CD14-positive monocyte (primary cell): ENCODE data around the gene AIG1. TPM values are rescaled to one million over a fixed set of nuclear protein-coding genes. Genes with fewer than 3 reads are reported as not detected.

Experiments used
- DNase-seq, 3 donors: peaks; one replicate each; pipeline ENCODE4 v3.0.0-alpha.2; 2011 to 2022
- H2AFZ ChIP-seq: 2 replicates; pipeline ENCODE4 v1.6.0; 2012; ENCODE audit warnings: mild to moderate bottlenecking, low read depth, low read length, inconsistent platforms; ENCODE audit not compliant: insufficient read depth, poor library complexity, severe bottlenecking
- H3K27ac ChIP-seq, 2 donors: 1 replicate in 1 of 2; 2 replicates in 1 of 2; pipeline ENCODE4 v1.5.1; 2012 to 2013; ENCODE audit warnings: low read length in 2 of 2, control low read depth in 1 of 2, inconsistent platforms in 1 of 2, low read depth in 1 of 2, mild to moderate bottlenecking in 1 of 2
- H3K27me3 ChIP-seq, 2 donors: one replicate each; pipeline versions ENCODE4 v1.6.0 to v1.6.1; 2011 to 2013; ENCODE audit warnings: low read length in 2 of 2; ENCODE audit not compliant: control insufficient read depth in 2 of 2, insufficient read depth in 2 of 2
- H3K36me3 ChIP-seq, 2 donors: replicated peaks in 1 of 2; 1 replicate in 1 of 2; 2 replicates in 1 of 2; pipeline versions ENCODE4 v1.5.1 to v1.6.1; 2012 to 2013; ENCODE audit warnings: low read length in 2 of 2, control low read depth in 1 of 2, inconsistent platforms in 1 of 2, mild to moderate bottlenecking in 1 of 2; ENCODE audit not compliant: insufficient read depth in 2 of 2, control insufficient read depth in 1 of 2
- H3K4me1 ChIP-seq, 2 donors: 1 replicate in 1 of 2; 2 replicates in 1 of 2; pipeline versions ENCODE4 v1.5.1 to v1.6.1; 2012 to 2013; ENCODE audit warnings: low read length in 2 of 2, control low read depth in 1 of 2, inconsistent platforms in 1 of 2, mild to moderate bottlenecking in 1 of 2, moderate library complexity in 1 of 2; ENCODE audit not compliant: insufficient read depth in 2 of 2, control insufficient read depth in 1 of 2
- H3K4me2 ChIP-seq: replicated peaks from 2 replicates; pipeline ENCODE3; 2012; ENCODE audit warnings: low read length, moderate library complexity, mild to moderate bottlenecking; ENCODE audit not compliant: poor library complexity, severe bottlenecking; ENCODE audit errors: extremely low read depth
- H3K4me3 ChIP-seq, 3 experiments: fragments of 200-600 bp in 1 of 3; sonication (generic) in 1 of 3; replicated peaks in 1 of 3; 1 replicate in 2 of 3; 2 replicates in 1 of 3; pipeline ENCODE4 v1.5.1; 2011 to 2013; ENCODE audit warnings: low read length in 3 of 3, mild to moderate bottlenecking in 3 of 3, control low read depth in 2 of 3, low read depth in 2 of 3, inconsistent platforms in 1 of 3, moderate library complexity in 1 of 3
- H3K79me2 ChIP-seq: 2 replicates; pipeline ENCODE4 v1.6.0; 2012; ENCODE audit warnings: mild to moderate bottlenecking, control low read depth, inconsistent platforms, low read length, moderate library complexity; ENCODE audit not compliant: insufficient read depth
- H3K9ac ChIP-seq: 2 replicates; pipeline ENCODE4 v1.6.0; 2017; ENCODE audit warnings: low read length, mild to moderate bottlenecking; ENCODE audit not compliant: insufficient read depth, poor library complexity, severe bottlenecking
- H3K9me3 ChIP-seq, 2 donors: replicated peaks in 1 of 2; 1 replicate in 1 of 2; 2 replicates in 1 of 2; pipeline versions ENCODE4 v1.5.1 to v1.6.1; 2012 to 2013; ENCODE audit warnings: low read length in 2 of 2, control low read depth in 1 of 2; ENCODE audit not compliant: control insufficient read depth in 1 of 2, insufficient read depth in 1 of 2
- H4K20me1 ChIP-seq: 2 replicates; pipeline ENCODE4 v1.6.0; 2012; ENCODE audit warnings: mild to moderate bottlenecking, low read length, control low read depth, moderate library complexity; ENCODE audit not compliant: insufficient read depth
- H3K27ac Mint-ChIP-seq, 7 donors: one replicate each; pipeline ENCODE4 v1.8.0; 2020; ENCODE audit warnings: mild to moderate bottlenecking in 7 of 7, mixed read lengths in 7 of 7, moderate library complexity in 6 of 7, inconsistent platforms in 2 of 7
- H3K27me3 Mint-ChIP-seq, 3 donors: one replicate each; pipeline ENCODE4 v1.8.0; 2021 to 2022; ENCODE audit warnings: low read depth in 3 of 3, mild to moderate bottlenecking in 3 of 3, mixed read lengths in 3 of 3, moderate library complexity in 3 of 3, inconsistent platforms in 1 of 3
- H3K36me3 Mint-ChIP-seq, 2 donors: one replicate each; pipeline ENCODE4 v1.8.0; 2020; ENCODE audit warnings: mixed read lengths in 2 of 2, inconsistent platforms in 1 of 2, mild to moderate bottlenecking in 1 of 2
- H3K4me1 Mint-ChIP-seq: one replicate; pipeline ENCODE4 v1.8.0; 2020; ENCODE audit warnings: mild to moderate bottlenecking, mixed read lengths
- H3K4me3 Mint-ChIP-seq, 2 donors: one replicate each; pipeline ENCODE4 v1.8.0; 2020; ENCODE audit warnings: mild to moderate bottlenecking in 2 of 2, mixed read lengths in 2 of 2, moderate library complexity in 1 of 2
- H3K9me3 Mint-ChIP-seq, 7 donors: one replicate each; pipeline ENCODE4 v1.8.0; 2020 to 2022; ENCODE audit warnings: mixed read lengths in 7 of 7, mild to moderate bottlenecking in 6 of 7, moderate library complexity in 6 of 7, inconsistent platforms in 2 of 7
- WGBS: methylation state at CpG from one replicate; pipeline ENCODE4 v1.1.5; 2013; ENCODE audit warnings: missing lambda C conversion rate; ENCODE audit not compliant: insufficient coverage; 5-methylcytosine and 5-hydroxymethylcytosine counted together
- intact Hi-C, 2 donors: fragments of 100-400 bp; cut with micrococcal nuclease; formaldehyde crosslinking; loops; one replicate each; pipeline versions ENCODE4 v1.15.0 to v1.15.1; 2023
- polyA plus RNA-seq, 3 donors: library from polyadenylated mRNA; depleted of rRNA in 1 of 3; unstranded in 2 of 3; stranded (reverse) in 1 of 3; fragments of 300-500 nt in 2 of 3; fragments of >200 nt in 1 of 3; fragmentation: Illumina TruSeq in 2 of 3; gene quantifications; 1 replicate in 2 of 3; 2 replicates in 1 of 3; pipeline ENCODE4 v1.2.3, GENCODE V29; 2012 to 2021
- TF ChIP-seq, protein P1 (sequence below): fragments of 200-600 bp; IDR thresholded peaks from one replicate; pipeline ENCODE4 v1.8.0; 2022; ENCODE audit warnings: antibody characterized with exemption, mild to moderate bottlenecking

AIG1 gene
- polyA plus RNA-seq, 3 donors, result 6.7 to 7.6 (median 6.8) TPM

DNA sequence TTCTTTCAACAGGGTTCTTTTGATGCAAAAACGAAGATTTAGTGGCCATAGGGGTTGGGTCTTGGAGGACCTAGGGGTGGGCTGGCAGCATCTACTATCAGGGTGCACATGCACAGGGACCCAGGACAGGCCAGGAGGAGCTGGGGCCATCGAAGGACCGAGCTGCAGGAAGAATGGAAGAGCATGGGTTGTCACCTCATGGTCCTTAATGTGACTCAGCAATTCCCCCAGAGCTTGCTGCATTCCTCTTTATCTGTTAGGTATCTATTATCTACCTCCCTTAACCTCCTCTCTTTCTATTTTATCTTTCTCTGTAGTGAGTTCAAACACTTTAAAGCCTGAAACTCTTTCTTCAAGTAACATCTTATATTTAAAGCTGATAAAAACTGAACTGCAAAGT lies 167.0 kb downstream of the AIG1 start:
- H3K9me3 ChIP-seq, result no peaks in the 10 kb centered on the region
- no peak overlapping the region for H2AFZ ChIP-seq
- H3K27ac Mint-ChIP-seq, result no peak overlapping the region
- no peaks in the 10 kb centered on the region for H3K27me3 Mint-ChIP-seq
- H3K4me3 ChIP-seq, result no peak overlapping the region
- H3K36me3 Mint-ChIP-seq, result no peaks in the 10 kb centered on the region
- H3K79me2 ChIP-seq, result no peaks in the 10 kb centered on the region
- H3K27me3 ChIP-seq, result no peaks in the 10 kb centered on the region
- 90% methylated on average over 3 of the region's 3 CpGs for WGBS
- H3K4me1 ChIP-seq, result no peaks in the 10 kb centered on the region
- H3K9me3 Mint-ChIP-seq, result peaks cover 0 to 4% (median 0%) of the 10 kb centered on the region in 7 donors
- H3K4me1 Mint-ChIP-seq, result no peaks in the 10 kb centered on the region
- no peak overlapping the region for H3K9ac ChIP-seq
- no peak for DNase-seq
- no peak overlapping the region for H3K27ac ChIP-seq
- TF ChIP-seq, protein P1, sequence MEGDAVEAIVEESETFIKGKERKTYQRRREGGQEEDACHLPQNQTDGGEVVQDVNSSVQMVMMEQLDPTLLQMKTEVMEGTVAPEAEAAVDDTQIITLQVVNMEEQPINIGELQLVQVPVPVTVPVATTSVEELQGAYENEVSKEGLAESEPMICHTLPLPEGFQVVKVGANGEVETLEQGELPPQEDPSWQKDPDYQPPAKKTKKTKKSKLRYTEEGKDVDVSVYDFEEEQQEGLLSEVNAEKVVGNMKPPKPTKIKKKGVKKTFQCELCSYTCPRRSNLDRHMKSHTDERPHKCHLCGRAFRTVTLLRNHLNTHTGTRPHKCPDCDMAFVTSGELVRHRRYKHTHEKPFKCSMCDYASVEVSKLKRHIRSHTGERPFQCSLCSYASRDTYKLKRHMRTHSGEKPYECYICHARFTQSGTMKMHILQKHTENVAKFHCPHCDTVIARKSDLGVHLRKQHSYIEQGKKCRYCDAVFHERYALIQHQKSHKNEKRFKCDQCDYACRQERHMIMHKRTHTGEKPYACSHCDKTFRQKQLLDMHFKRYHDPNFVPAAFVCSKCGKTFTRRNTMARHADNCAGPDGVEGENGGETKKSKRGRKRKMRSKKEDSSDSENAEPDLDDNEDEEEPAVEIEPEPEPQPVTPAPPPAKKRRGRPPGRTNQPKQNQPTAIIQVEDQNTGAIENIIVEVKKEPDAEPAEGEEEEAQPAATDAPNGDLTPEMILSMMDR, result no peak
- H4K20me1 ChIP-seq, result no peaks in the 10 kb centered on the region
- intact Hi-C loops, result no loop called here
- no peak overlapping the region for H3K4me3 Mint-ChIP-seq
- H3K36me3 ChIP-seq, result no peaks in the 10 kb centered on the region
- H3K4me2 ChIP-seq, result no peak overlapping the region

- Mint-ChIP-seq H3K4me1 (no peaks in the 10 kb centered on the region), H3K36me3 (no peaks in the 10 kb centered on the region), H3K27ac (no peak overlapping the region), H3K27me3 (no peaks in the 10 kb centered on the region), H3K9me3 (peaks cover 0 to 4% (median 0%) of the 10 kb centered on the region in 7 donors), H3K4me3 (no peak overlapping the region)
- no peak overlapping the region for H3K4me2 ChIP-seq
- no peaks in the 10 kb centered on the region for H3K27me3 ChIP-seq
- TF ChIP-seq, protein P1, result no peak
- H2AFZ ChIP-seq, result no peak overlapping the region
- H4K20me1 ChIP-seq, result no peaks in the 10 kb centered on the region
- no peak for DNase-seq
- no peak overlapping the region for H3K9ac ChIP-seq
- intact Hi-C loops, result no loop called here
- no peaks in the 10 kb centered on the region for H3K36me3 ChIP-seq
- no peaks in the 10 kb centered on the region for H3K4me1 ChIP-seq
- H3K27ac ChIP-seq, result no peak overlapping the region
- H3K79me2 ChIP-seq, result no peaks in the 10 kb centered on the region
- H3K4me3 ChIP-seq, result no peak overlapping the region
- no peaks in the 10 kb centered on the region for H3K9me3 ChIP-seq
- no CpG with 5 or more reads among the region's 1 CpG for WGBS
Observed at GRCh38 chr6:143229400-143229799, 168.7 kb downstream of the AIG1 start.
